Sigmoid colon (tissue), 7 donors: ENCODE results near the gene SPDYE11. TPM values are rescaled to one million over a fixed set of nuclear protein-coding genes. Genes with fewer than 3 reads are reported as not detected.
"Not testable (repeated sequence)": the region's sequence is repeated elsewhere in the genome, so short reads cannot be mapped to it uniquely, and the experiment has no call there.

Experiments used
- DNase-seq: peaks from one replicate; pipeline ENCODE4 v3.0.0-alpha.2; 2019
- H3K27ac ChIP-seq, 4 donors: fragments of 200-600 bp; sonication (generic); one replicate each; pipeline ENCODE4 v1.5.1; 2016 to 2019; ENCODE audit warnings: mild to moderate bottlenecking in 1 of 4
- H3K27me3 ChIP-seq, 3 donors: fragments of 200-600 bp; sonication (generic); one replicate each; pipeline ENCODE4 v1.5.1; 2019; ENCODE audit warnings: mild to moderate bottlenecking in 1 of 3
- H3K36me3 ChIP-seq, 4 donors: fragments of 200-600 bp; sonication (generic); one replicate each; pipeline ENCODE4 v1.5.1; 2016 to 2019
- H3K4me1 ChIP-seq, 4 donors: fragments of 200-600 bp; sonication (generic); one replicate each; pipeline ENCODE4 v1.5.1; 2017 to 2019
- H3K4me3 ChIP-seq, 4 donors: fragments of 200-600 bp; sonication (generic); one replicate each; pipeline ENCODE4 v1.5.1; 2017 to 2019; ENCODE audit warnings: mild to moderate bottlenecking in 2 of 4, moderate library complexity in 1 of 4
- H3K9me3 ChIP-seq, 4 donors: fragments of 200-600 bp in 3 of 4; sonication (generic) in 3 of 4; one replicate each; pipeline versions ENCODE4 v1.5.1 to v1.6.1; 2013 to 2019
- POLR2A ChIP-seq, 2 donors: fragments of 450-650 bp; IDR thresholded peaks; one replicate each; pipeline ENCODE4 v1.6.1; 2016; ENCODE audit warnings: antibody characterized with exemption in 2 of 2, mild to moderate bottlenecking in 2 of 2, moderate library complexity in 2 of 2
- POLR2AphosphoS5 ChIP-seq, 4 donors: sonication (generic); formaldehyde crosslinking; IDR thresholded peaks; one replicate each; pipeline ENCODE4 v1.6.1; 2017; ENCODE audit warnings: antibody characterized with exemption in 4 of 4
- WGBS, 2 donors: extraction: QIAGEN DNeasy Blood & Tissue Kit; methylation state at CpG; one replicate each; pipeline ENCODE4 v1.1.7; 2013; 5-methylcytosine and 5-hydroxymethylcytosine counted together
- intact Hi-C: fragments of 100-400 bp; cut with DNase I; formaldehyde crosslinking; loops from one replicate; pipeline ENCODE4 v1.15.1; 2023
- polyA plus RNA-seq, 3 donors: library from polyadenylated mRNA; stranded (reverse); fragments of 200-250 nt; gene quantifications; one replicate each; pipeline ENCODE4 v1.2.3, GENCODE V29; 2013
- small RNA-seq, 3 donors: library from RNA; depleted of rRNA; stranded (forward); fragments of <200 nt; gene quantifications; one replicate each; pipeline ENCODE3, GENCODE V24; 2016
- total RNA-seq, 4 donors: library from RNA; depleted of rRNA; stranded (reverse); fragments of >200 nt; gene quantifications; one replicate each; pipeline ENCODE4 v1.1.0, GENCODE V29; 2016
- donor health status: healthy with polysubstance abuse.
- donor health status: Bipolar disorder and iron deficiency.
- donor health status: healthy.

SPDYE11 gene
- not detected for total RNA-seq
- polyA plus RNA-seq: not detected

- H3K9me3 ChIP-seq, H3K4me1 ChIP-seq, H3K4me3 ChIP-seq, H3K27me3 ChIP-seq, intact Hi-C loops, H3K27ac ChIP-seq, H3K36me3 ChIP-seq, DNase-seq: not testable (repeated sequence)
- no CpG with 5 or more reads among the region's 8 CpGs for WGBS, 2 donors
These were observed at the start of gene SPDYE11 for GRCh38 chr7:73057811-73058210. Gene SPDYE11 (minus strand): TSS chr7:73057911. CDS start chr7:73056111, 1,800 bp downstream.

GRCh38 chr7:73085938-73086337, 28.2 kb upstream of the SPDYE11 start, which contains the start of gene SPDYE9:
Gene SPDYE9 (minus strand): TSS chr7:73086038. CDS start chr7:73084238, 1,800 bp downstream.
- H3K36me3 ChIP-seq, H3K9me3 ChIP-seq, H3K27ac ChIP-seq, H3K4me1 ChIP-seq, intact Hi-C loops, H3K4me3 ChIP-seq, H3K27me3 ChIP-seq, DNase-seq: not testable (repeated sequence)
- WGBS, 2 donors: no CpG with 5 or more reads among the region's 8 CpGs

GRCh38 chr7:73029666-73030065, 28.0 kb downstream of the SPDYE11 start, which contains the start of gene SPDYE8:
Gene SPDYE8 (minus strand): TSS chr7:73029766. CDS start chr7:73027966, 1,800 bp downstream.
- intact Hi-C loops, DNase-seq, H3K9me3 ChIP-seq, H3K4me1 ChIP-seq, H3K4me3 ChIP-seq, H3K27ac ChIP-seq, H3K27me3 ChIP-seq, H3K36me3 ChIP-seq: not testable (repeated sequence)
- no CpG with 5 or more reads among the region's 8 CpGs for WGBS, 2 donors

- H3K4me1 ChIP-seq, H3K27me3 ChIP-seq, H3K36me3 ChIP-seq, H3K9me3 ChIP-seq, intact Hi-C loops: not testable (repeated sequence)
- Histone ChIP-seq H3K4me3 (peak overlapping the region in 3 of 4 donors; percentile 60 to 61 (median 60)), H3K27ac (peak overlapping the region; percentile 72 to 90 (median 88))
- peak; percentile 65 for DNase-seq
- 17 to 23% methylated on average over 10 of the region's 10 CpGs for WGBS, 2 donors
These were observed 51.2 kb downstream of the SPDYE11 start for GRCh38 chr7:73006491-73006890.

- peak; percentile 78 to 85 for TF ChIP-seq POLR2A (IDR thresholded peaks at IDR 0.05)
- TF ChIP-seq POLR2AphosphoS5 (IDR thresholded peaks at IDR 0.05): peak; percentile 92 to 95 (median 94)
- intact Hi-C loops, H3K36me3 ChIP-seq: not testable (repeated sequence)
These were observed 51.8 kb downstream of the SPDYE11 start for GRCh38 chr7:73005693-73006447.

GRCh38 chr7:73005356-73005692, 52.4 kb downstream of the SPDYE11 start:
- H3K4me1 ChIP-seq, intact Hi-C loops: not testable (repeated sequence)

More at GRCh38 chr7:73005693-73006447, 51.8 kb downstream of the SPDYE11 start:
- WGBS, 2 donors: 0% methylated on average over 48 to 52 of the region's 66 CpGs
- H3K9me3 ChIP-seq, H3K4me1 ChIP-seq, H3K27me3 ChIP-seq: not testable (repeated sequence)
- H3K27ac ChIP-seq: peak overlapping the region; percentile 86 to 90 (median 89)
- DNase-seq: peak; percentile 95
- H3K4me3 ChIP-seq: peak overlapping the region; percentile 60 to 80 (median 60)

GRCh38 chr7:72997887-72998468, 59.7 kb downstream of the SPDYE11 start:
- H3K27me3 ChIP-seq: not testable (repeated sequence)

More at GRCh38 chr7:73005356-73005692, 52.4 kb downstream of the SPDYE11 start:
- WGBS, 2 donors: 0% methylated on average over 18 of the region's 30 CpGs
- Histone ChIP-seq H3K27ac (peak overlapping the region; percentile 86 to 90 (median 89)), H3K4me3 (peak overlapping the region; percentile 60 to 80 (median 60))
- DNase-seq: peak; percentile 89
- H3K27me3 ChIP-seq, H3K36me3 ChIP-seq, H3K9me3 ChIP-seq: not testable (repeated sequence)

More at GRCh38 chr7:72997887-72998468, 59.7 kb downstream of the SPDYE11 start:
- intact Hi-C loops, H3K4me1 ChIP-seq, H3K4me3 ChIP-seq, H3K36me3 ChIP-seq, DNase-seq, H3K27ac ChIP-seq, H3K9me3 ChIP-seq: not testable (repeated sequence)
- WGBS, 2 donors: no CpG with 5 or more reads among the region's 11 CpGs

Small RNAs within 50 kb of the gene (small RNA-seq; reads per million reads assigned to genes)
- gene RF00019: 0 reads per million in 3 donors

Other genes starting within 250 kb of the SPDYE11 start
- 1 to 10 TPM; 1.9 to 5.6 (median 2.9) TPM for gene TYW1B, start 229.7 kb downstream of the SPDYE11 start, total RNA-seq
- gene TYW1B, start 229.7 kb downstream of the SPDYE11 start, polyA plus RNA-seq: 1 to 10 TPM; 1.4 to 2.4 (median 2.1) TPM
- gene POM121, start 132.8 kb downstream of the SPDYE11 start, total RNA-seq: 10 to 100 TPM in 3 of 4 donors, 1 to 10 TPM in 1; 8.2 to 16.6 (median 12.0) TPM
- 10 to 100 TPM in 1 of 3 donors, 1 to 10 TPM in 2; 7.2 to 24.8 (median 8.8) TPM for gene POM121, start 132.8 kb downstream of the SPDYE11 start, polyA plus RNA-seq
- gene TRIM74, start 88.4 kb downstream of the SPDYE11 start, total RNA-seq: not detected
- gene TRIM74, start 88.4 kb downstream of the SPDYE11 start, polyA plus RNA-seq: under 1 TPM in 1 of 3 donors, not detected in 2; 0.38 TPM
- gene SPDYE8, start 28.1 kb downstream of the SPDYE11 start, total RNA-seq: not detected
- not detected for gene SPDYE8, start 28.1 kb downstream of the SPDYE11 start, polyA plus RNA-seq
- gene SPDYE9, start 28.1 kb upstream of the SPDYE11 start, total RNA-seq: not detected
- not detected for gene SPDYE9, start 28.1 kb upstream of the SPDYE11 start, polyA plus RNA-seq